SK-N-SH (cell line): ENCODE measurements around the gene CIDEC. TPM values are rescaled to one million over a fixed set of nuclear protein-coding genes. Genes with fewer than 3 reads are reported as not detected.

Experiments
- CTCF ChIA-PET: fragments of 300-600, 350-600 bp; formaldehyde crosslinking; extraction: SDS; loops from one replicate; lab custom pipeline; 2021; lab: Yijun Ruan, JAX
- POLR2A ChIA-PET: fragments of 350-600 bp; sonication (Branson Sonifier 250); formaldehyde crosslinking; extraction: SDS; loops from one replicate; lab custom pipeline; 2020; ENCODE audit warnings: antibody characterized with exemption, inconsistent platforms; lab: Yijun Ruan, JAX
- DNase-seq: peaks from one replicate; pipeline ENCODE4 v3.0.0; 2012
- H2AFZ ChIP-seq: fragments of 200-600 bp; sonication (generic); 2 replicates; pipeline ENCODE4 v1.8.1; 2016; ENCODE audit warnings: antibody characterized with exemption, mild to moderate bottlenecking, low read depth
- H3F3A ChIP-seq: fragments of 200-600 bp; sonication (generic); replicated peaks from 2 replicates; pipeline ENCODE3; 2016; ENCODE audit warnings: antibody characterized with exemption, mild to moderate bottlenecking; ENCODE audit not compliant: insufficient read depth
- H3K27ac ChIP-seq, 2 experiments: fragments of 200-500 bp in 1 of 2; fragments of 200-600 bp in 1 of 2; sonication (Bioruptor generic) in 1 of 2; sonication (generic), shearing (Covaris generic) in 1 of 2; 2 replicates each; pipeline versions ENCODE4 v1.5.1 to v1.6.1; 2014 to 2016; ENCODE audit warnings: low read depth in 2 of 2, inconsistent platforms in 1 of 2, low read length in 1 of 2, mild to moderate bottlenecking in 1 of 2, mixed read lengths in 1 of 2
- H3K27me3 ChIP-seq: fragments of 200-600 bp; sonication (generic), shearing (Covaris generic); 2 replicates; pipeline ENCODE4 v1.6.1; 2016; ENCODE audit warnings: mixed run types; ENCODE audit not compliant: insufficient read depth
- H3K36me3 ChIP-seq, 2 experiments: fragments of 200-500 bp in 1 of 2; fragments of 200-600 bp in 1 of 2; sonication (Bioruptor generic) in 1 of 2; sonication (generic) in 1 of 2; replicated peaks in 1 of 2; 2 replicates each; pipeline versions ENCODE3 to v1.5.1; 2014 to 2016; ENCODE audit warnings: low read length in 1 of 2, mild to moderate bottlenecking in 1 of 2; ENCODE audit not compliant: insufficient read depth in 2 of 2, control insufficient read depth in 1 of 2
- H3K4me1 ChIP-seq, 2 experiments: fragments of 200-500 bp in 1 of 2; fragments of 200-600 bp in 1 of 2; sonication (Bioruptor generic) in 1 of 2; sonication (generic), shearing (Covaris generic) in 1 of 2; 2 replicates each; pipeline versions ENCODE4 v1.5.1 to v1.6.1; 2014 to 2016; ENCODE audit warnings: low read depth in 1 of 2, low read length in 1 of 2, mixed run types in 1 of 2; ENCODE audit not compliant: insufficient read depth in 2 of 2, control insufficient read depth in 1 of 2
- H3K4me2 ChIP-seq: fragments of 200-600 bp; sonication (generic), shearing (Covaris generic); 2 replicates; pipeline ENCODE4 v1.6.1; 2017; ENCODE audit warnings: mixed run types
- H3K4me3 ChIP-seq, 2 experiments: fragments of 200-500 bp in 1 of 2; fragments of 200-600 bp in 1 of 2; sonication (Bioruptor generic) in 1 of 2; sonication (generic), shearing (Covaris generic) in 1 of 2; 2 replicates each; pipeline versions ENCODE4 v1.5.1 to v1.8.1; 2014 to 2016; ENCODE audit warnings: low read depth in 2 of 2, inconsistent platforms in 1 of 2, low read length in 1 of 2, mild to moderate bottlenecking in 1 of 2, mixed read lengths in 1 of 2, moderate library complexity in 1 of 2
- H3K79me2 ChIP-seq: fragments of 200-600 bp; sonication (generic); 2 replicates; pipeline ENCODE4 v1.8.1; 2017; ENCODE audit warnings: mild to moderate bottlenecking; ENCODE audit not compliant: insufficient read depth
- H3K9ac ChIP-seq: fragments of 200-600 bp; sonication (generic); 2 replicates; pipeline ENCODE4 v1.6.1; 2017; ENCODE audit warnings: mixed run types
- H3K9me2 ChIP-seq: fragments of 200-600 bp; sonication (generic); 2 replicates; pipeline ENCODE4 v1.6.1; 2017; ENCODE audit warnings: mixed run types
- H3K9me3 ChIP-seq: fragments of 200-600 bp; sonication (generic); 2 replicates; pipeline ENCODE4 v1.6.1; 2017; ENCODE audit warnings: mixed run types, mild to moderate bottlenecking, moderate library complexity
- H4K20me1 ChIP-seq: fragments of 200-600 bp; sonication (generic); 2 replicates; pipeline ENCODE4 v1.6.1; 2017; ENCODE audit warnings: mild to moderate bottlenecking, mixed run types; ENCODE audit not compliant: insufficient read depth
- CHD2 ChIP-seq: fragments of 150-350 bp; IDR thresholded peaks from 2 replicates; pipeline ENCODE4 v1.6.1; 2018; ENCODE audit warnings: low read length; ENCODE audit not compliant: partially characterized antibody
- EZH2phosphoT487 ChIP-seq: fragments of 200-600 bp; sonication (generic); IDR thresholded peaks from 2 replicates; pipeline ENCODE4 v1.6.1; 2017; ENCODE audit warnings: low read depth, mixed run types, mild to moderate bottlenecking, antibody characterized with exemption, moderate library complexity, borderline replicate concordance
- FOSL2 ChIP-seq: IDR thresholded peaks from 2 replicates; pipeline ENCODE4 v1.4.0; 2012; ENCODE audit warnings: low read depth, mild to moderate bottlenecking, moderate library complexity, borderline replicate concordance
- FOXJ3 ChIP-seq: sonication (generic); formaldehyde crosslinking; IDR thresholded peaks from 2 replicates; pipeline ENCODE4 v1.5.1; 2020; ENCODE audit warnings: mild to moderate bottlenecking, missing genetic modification reagents
- JUND ChIP-seq: IDR thresholded peaks from 2 replicates; pipeline ENCODE4 v1.4.0; 2012
- NRF1 ChIP-seq: IDR thresholded peaks from 2 replicates; pipeline ENCODE4 v1.6.1; 2012; ENCODE audit warnings: low read depth, mild to moderate bottlenecking, low read length
- PBX3 ChIP-seq: IDR thresholded peaks from 2 replicates; pipeline ENCODE4; 2012
- POLR2AphosphoS5 ChIP-seq: IDR thresholded peaks from 2 replicates; pipeline ENCODE4 v1.6.1; 2012; ENCODE audit warnings: low read depth, low read length
- RFX5 ChIP-seq: IDR thresholded peaks from 2 replicates; pipeline ENCODE4 v1.6.1; 2012; ENCODE audit warnings: mild to moderate bottlenecking, improper control_type of control experiment, low read length
- TCF12 ChIP-seq: IDR thresholded peaks from 2 replicates; pipeline ENCODE4 v1.4.0; 2012
- WGBS: methylation state at CpG from one replicate; pipeline ENCODE4 v1.1.6; 2017; ENCODE audit warnings: low lambda C conversion rate; 5-methylcytosine and 5-hydroxymethylcytosine counted together
- polyA plus RNA-seq, 3 experiments: library from polyadenylated mRNA; depleted of rRNA; stranded (reverse); fragments of >200 nt; gene quantifications; 2 replicates each; pipeline ENCODE4 v1.2.3, GENCODE V29; 2012
- TF ChIP-seq, protein P1 (sequence below): IDR thresholded peaks from 2 replicates; pipeline ENCODE4 v1.4.0; 2012; ENCODE audit warnings: low read depth
- TF ChIP-seq, protein P2 (sequence below): IDR thresholded peaks from 2 replicates; pipeline ENCODE4 v1.6.1; 2012; ENCODE audit warnings: mild to moderate bottlenecking, low read depth, low read length, moderate library complexity
- TF ChIP-seq, protein P3 (sequence below): fragments of 200-600 bp; sonication (generic); IDR thresholded peaks from 2 replicates; pipeline ENCODE4 v1.6.1; 2017; ENCODE audit warnings: antibody characterized with exemption, mild to moderate bottlenecking, moderate library complexity

Gene CIDEC
- polyA plus RNA-seq, 1 of the 3 experiments (the other 2 are of a cell fraction) = not detected

GRCh38 chr3:9887480-9887879 lies 7.4 kb upstream of the CIDEC start:
- no peaks in the 10 kb centered on the region for H3K27me3 ChIP-seq
- H3K9ac ChIP-seq = no peak overlapping the region
- H4K20me1 ChIP-seq = no peaks in the 10 kb centered on the region
- no peak overlapping the region for H3K4me3 ChIP-seq
- WGBS = 93% methylated on average over 5 of the region's 5 CpGs
- H3K4me2 ChIP-seq = no peak overlapping the region
- TF ChIP-seq FOXJ3 (no peak), EZH2phosphoT487 (no peak), TCF12 (no peak), FOSL2 (no peak), JUND (no peak), RFX5 (no peak)
- TF ChIP-seq, protein P1, sequence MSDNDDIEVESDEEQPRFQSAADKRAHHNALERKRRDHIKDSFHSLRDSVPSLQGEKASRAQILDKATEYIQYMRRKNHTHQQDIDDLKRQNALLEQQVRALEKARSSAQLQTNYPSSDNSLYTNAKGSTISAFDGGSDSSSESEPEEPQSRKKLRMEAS = no peak
- TF ChIP-seq, protein P2, sequence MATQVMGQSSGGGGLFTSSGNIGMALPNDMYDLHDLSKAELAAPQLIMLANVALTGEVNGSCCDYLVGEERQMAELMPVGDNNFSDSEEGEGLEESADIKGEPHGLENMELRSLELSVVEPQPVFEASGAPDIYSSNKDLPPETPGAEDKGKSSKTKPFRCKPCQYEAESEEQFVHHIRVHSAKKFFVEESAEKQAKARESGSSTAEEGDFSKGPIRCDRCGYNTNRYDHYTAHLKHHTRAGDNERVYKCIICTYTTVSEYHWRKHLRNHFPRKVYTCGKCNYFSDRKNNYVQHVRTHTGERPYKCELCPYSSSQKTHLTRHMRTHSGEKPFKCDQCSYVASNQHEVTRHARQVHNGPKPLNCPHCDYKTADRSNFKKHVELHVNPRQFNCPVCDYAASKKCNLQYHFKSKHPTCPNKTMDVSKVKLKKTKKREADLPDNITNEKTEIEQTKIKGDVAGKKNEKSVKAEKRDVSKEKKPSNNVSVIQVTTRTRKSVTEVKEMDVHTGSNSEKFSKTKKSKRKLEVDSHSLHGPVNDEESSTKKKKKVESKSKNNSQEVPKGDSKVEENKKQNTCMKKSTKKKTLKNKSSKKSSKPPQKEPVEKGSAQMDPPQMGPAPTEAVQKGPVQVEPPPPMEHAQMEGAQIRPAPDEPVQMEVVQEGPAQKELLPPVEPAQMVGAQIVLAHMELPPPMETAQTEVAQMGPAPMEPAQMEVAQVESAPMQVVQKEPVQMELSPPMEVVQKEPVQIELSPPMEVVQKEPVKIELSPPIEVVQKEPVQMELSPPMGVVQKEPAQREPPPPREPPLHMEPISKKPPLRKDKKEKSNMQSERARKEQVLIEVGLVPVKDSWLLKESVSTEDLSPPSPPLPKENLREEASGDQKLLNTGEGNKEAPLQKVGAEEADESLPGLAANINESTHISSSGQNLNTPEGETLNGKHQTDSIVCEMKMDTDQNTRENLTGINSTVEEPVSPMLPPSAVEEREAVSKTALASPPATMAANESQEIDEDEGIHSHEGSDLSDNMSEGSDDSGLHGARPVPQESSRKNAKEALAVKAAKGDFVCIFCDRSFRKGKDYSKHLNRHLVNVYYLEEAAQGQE = no peak
- TF ChIP-seq, all 33 proteins: peak for 0
- Histone ChIP-seq H3K79me2 (peaks cover 21% of the 10 kb centered on the region), H3K36me3 (peaks cover 0 to 2% of the 10 kb centered on the region in 2 experiments), H3K9me3 (no peaks in the 10 kb centered on the region), H3K27ac (no peak overlapping the region), H3K4me1 (peaks cover 6 to 14% of the 10 kb centered on the region in 2 experiments; a peak in 2 of 4 replicates), H2AFZ (no peak overlapping the region), H3F3A (peaks cover 18% of the 10 kb centered on the region), H3K9me2 (no peaks in the 10 kb centered on the region)
- POLR2A ChIA-PET = no interaction called here
- DNase-seq = no peak
- CTCF ChIA-PET = no interaction called here

DNA sequence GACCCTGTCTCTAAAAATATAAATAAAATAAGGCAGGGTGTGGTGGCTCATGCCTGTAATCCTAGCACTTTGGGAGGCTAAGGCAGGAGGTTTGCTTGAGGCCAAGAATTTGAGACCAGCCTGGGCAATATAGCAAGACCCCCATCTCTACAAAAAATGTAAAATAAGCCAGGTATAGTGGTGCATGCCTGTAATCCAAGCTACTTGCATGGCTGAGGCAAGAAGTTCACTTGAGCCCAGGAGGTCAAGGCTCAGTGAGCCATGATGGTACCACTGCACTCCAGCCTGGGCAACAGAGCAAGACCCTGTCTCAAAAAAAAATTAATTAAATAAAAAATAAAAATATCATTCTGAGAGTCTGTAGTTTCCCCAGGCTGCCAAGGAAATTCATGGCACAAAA lies 6.3 kb upstream of the CIDEC start:
- CTCF ChIA-PET = no interaction called here
- no peak overlapping the region for H3K4me3 ChIP-seq
- POLR2A ChIA-PET = no interaction called here

More for the DNA sequence above, 6.3 kb upstream of the CIDEC start:
- no peak for DNase-seq
- Histone ChIP-seq H3K9me3 (no peaks in the 10 kb centered on the region), H3K36me3 (no peaks in the 10 kb centered on the region), H3K27me3 (no peaks in the 10 kb centered on the region), H3K9ac (no peak overlapping the region), H2AFZ (no peak overlapping the region), H4K20me1 (no peaks in the 10 kb centered on the region), H3F3A (peaks cover 14% of the 10 kb centered on the region), H3K4me2 (no peak overlapping the region), H3K27ac (no peak overlapping the region), H3K4me1 (peaks cover 2 to 14% of the 10 kb centered on the region in 2 experiments; a peak in 1 of 4 replicates), H3K79me2 (peaks cover 9% of the 10 kb centered on the region), H3K9me2 (no peaks in the 10 kb centered on the region)
- TF ChIP-seq, protein P3, sequence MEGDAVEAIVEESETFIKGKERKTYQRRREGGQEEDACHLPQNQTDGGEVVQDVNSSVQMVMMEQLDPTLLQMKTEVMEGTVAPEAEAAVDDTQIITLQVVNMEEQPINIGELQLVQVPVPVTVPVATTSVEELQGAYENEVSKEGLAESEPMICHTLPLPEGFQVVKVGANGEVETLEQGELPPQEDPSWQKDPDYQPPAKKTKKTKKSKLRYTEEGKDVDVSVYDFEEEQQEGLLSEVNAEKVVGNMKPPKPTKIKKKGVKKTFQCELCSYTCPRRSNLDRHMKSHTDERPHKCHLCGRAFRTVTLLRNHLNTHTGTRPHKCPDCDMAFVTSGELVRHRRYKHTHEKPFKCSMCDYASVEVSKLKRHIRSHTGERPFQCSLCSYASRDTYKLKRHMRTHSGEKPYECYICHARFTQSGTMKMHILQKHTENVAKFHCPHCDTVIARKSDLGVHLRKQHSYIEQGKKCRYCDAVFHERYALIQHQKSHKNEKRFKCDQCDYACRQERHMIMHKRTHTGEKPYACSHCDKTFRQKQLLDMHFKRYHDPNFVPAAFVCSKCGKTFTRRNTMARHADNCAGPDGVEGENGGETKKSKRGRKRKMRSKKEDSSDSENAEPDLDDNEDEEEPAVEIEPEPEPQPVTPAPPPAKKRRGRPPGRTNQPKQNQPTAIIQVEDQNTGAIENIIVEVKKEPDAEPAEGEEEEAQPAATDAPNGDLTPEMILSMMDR = no peak
- TF ChIP-seq NRF1 (no peak), CHD2 (no peak), JUND (no peak), POLR2AphosphoS5 (no peak), PBX3 (no peak)
